Lower leg skin (tissue), 3 donors: ENCODE data around the gene TUBA8.

Experiments used
- CTCF ChIP-seq, 3 donors: fragments of 450-650 bp; IDR thresholded peaks; one replicate each; pipeline ENCODE4 v1.5.1; 2016; ENCODE audit warnings: antibody characterized with exemption in 3 of 3, mild to moderate bottlenecking in 3 of 3, moderate library complexity in 2 of 3
- POLR2A ChIP-seq, 2 donors: fragments of 450-650 bp; IDR thresholded peaks; one replicate each; pipeline ENCODE4 v1.6.1; 2016 to 2017; ENCODE audit warnings: antibody characterized with exemption in 2 of 2, mild to moderate bottlenecking in 1 of 2, moderate library complexity in 1 of 2

GRCh38 chr22:18070041-18070440 lies 40.6 kb upstream of the TUBA8 start:
- TF ChIP-seq CTCF (IDR thresholded peaks at IDR 0.05), result no peak
- TF ChIP-seq POLR2A (IDR thresholded peaks at IDR 0.05), result no peak
